Left hindlimb (tissue), 1 donor: ENCODE measurements around the gene ATG5.
"Not testable (repeated sequence)": the region's sequence is repeated elsewhere in the genome, so short reads cannot be mapped to it uniquely, and the experiment has no call there.

Experiments
- DNase-seq: peaks from one replicate; pipeline ENCODE4 v3.0.0-alpha.2; 2018

Gene ATG5

DNA sequence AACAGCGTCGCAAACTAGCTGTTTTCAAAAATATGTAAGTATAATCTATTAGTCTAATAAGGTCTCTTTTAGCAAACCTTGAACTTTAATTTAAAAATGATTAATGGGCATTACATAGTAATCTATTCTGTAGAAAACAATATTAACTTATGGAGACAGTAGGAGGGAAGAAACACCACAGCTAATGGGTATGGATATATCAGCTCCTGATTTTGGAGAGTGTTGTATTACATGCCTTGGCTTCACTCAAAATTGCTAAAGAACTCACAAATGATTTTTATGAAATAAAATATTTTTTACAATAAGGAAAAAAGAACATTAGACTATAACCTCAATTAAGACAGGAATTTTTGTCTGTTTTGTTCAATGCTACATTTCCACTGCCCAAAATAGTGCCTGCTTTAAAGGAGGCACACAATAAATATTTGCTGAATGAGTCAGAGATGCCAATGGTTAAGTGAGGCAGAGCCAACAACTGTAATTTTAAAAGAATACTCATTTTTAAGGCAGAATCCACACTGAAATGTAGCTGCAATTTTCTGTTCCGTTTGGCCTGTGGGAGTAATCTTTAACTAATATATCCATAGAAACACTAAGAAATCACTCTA lies 15.7 kb downstream of the ATG5 start:
- DNase-seq: no peak

DNA sequence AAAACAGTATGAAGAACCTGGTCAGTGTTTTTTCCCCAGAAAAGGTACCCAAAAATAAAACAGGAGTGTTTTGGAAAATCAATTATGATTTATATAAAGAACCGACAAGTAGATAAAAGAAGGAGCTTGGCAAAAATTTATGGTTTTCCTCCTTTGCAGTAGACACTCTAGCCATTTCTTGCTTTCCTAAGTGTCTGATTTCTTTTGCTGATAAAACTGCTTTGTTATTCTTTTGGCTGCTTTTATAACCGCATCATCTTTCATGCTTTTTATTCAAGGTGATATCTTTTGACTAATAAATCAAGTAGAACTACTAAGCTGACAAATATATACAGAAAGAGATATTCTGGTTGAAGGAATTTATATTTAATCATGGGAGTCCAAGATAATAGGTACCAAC lies 16.6 kb downstream of the ATG5 start:
- DNase-seq: no peak

- DNase-seq: no peak
These were observed 19.8 kb downstream of the ATG5 start for GRCh38 chr6:106305740-106306139.

- DNase-seq: no peak
These were observed 24.6 kb downstream of the ATG5 start for GRCh38 chr6:106300944-106301343.

DNA sequence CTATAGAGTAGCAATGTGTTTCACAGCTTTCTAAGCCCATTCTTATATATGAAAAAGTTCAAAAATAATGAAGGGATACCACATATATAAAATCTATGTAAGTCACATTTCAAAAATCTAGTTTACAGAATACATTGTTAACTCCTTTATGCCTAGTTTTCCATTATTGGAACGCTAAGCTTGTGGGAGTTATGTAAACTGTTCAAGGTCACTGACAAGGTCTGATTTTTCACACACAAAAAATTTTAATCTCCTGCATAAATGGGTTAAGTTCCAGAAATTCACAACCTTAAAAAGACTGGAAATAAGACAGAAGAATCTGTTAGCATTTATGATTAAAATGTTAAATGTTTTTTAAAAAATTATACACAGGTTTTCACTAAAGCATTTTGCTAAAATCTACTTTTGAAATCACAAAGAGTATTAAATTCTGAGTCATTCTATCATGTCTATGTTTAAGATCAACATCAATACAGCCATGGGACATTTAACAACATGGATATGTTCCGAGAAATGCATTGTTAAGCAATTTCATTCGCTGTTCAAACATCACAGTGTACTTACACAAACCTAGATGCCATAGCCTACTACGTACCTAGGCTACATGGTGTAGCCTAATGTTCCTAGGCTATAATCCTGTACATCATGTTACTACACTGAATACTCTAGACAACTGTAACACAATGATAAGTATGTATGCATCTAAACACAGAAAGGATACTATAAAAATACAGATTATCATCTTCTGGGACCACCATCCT lies 25.4 kb downstream of the ATG5 start:
- DNase-seq: no peak

GRCh38 chr6:106293116-106293515 lies 32.4 kb downstream of the ATG5 start:
- no peak for DNase-seq

GRCh38 chr6:106290954-106291353 lies 34.6 kb downstream of the ATG5 start:
- no peak for DNase-seq

GRCh38 chr6:106290032-106290431 lies 35.5 kb downstream of the ATG5 start:
- DNase-seq: no peak

DNA sequence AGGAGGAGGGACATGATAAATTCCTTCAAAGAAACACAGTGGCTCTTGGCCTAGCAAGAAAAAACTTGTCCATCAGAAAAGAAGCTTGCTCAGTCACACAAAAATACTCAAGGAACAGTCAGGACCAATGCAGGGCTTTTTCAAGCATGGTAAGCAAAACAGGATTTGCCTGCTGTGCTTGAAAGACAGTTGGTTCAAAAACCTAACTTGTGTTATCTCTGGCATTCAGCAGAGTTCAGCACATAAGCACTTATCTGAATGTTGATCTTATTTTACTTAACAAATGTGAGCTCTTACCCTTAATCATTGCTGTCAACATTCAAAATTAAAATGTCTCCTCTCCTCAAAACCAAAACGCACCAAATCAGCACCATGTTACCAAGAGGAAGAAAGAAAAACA lies 38.3 kb downstream of the ATG5 start:
- DNase-seq: no peak

- DNase-seq: no peak
These were observed 38.8 kb downstream of the ATG5 start for GRCh38 chr6:106286746-106287145.

DNA sequence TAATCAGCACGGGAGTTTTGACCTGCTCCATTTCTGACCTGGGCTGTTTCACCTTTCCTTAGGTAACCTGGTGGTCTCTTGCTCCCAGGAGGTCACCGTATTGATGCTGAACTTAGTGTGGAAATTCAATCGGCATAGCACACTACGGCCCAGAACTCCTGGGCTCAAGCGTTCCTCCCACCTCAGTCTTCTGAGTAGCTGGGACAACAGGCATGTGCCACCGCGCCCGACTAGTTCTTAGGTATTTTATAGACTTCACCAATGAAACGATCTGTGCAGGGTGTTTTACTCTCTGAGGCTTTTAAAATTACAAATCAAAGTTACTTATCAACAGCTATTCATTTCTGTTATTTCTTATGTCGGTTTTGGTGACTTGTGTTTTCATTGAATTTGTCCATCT lies 42.1 kb downstream of the ATG5 start:
- DNase-seq: no peak

DNA sequence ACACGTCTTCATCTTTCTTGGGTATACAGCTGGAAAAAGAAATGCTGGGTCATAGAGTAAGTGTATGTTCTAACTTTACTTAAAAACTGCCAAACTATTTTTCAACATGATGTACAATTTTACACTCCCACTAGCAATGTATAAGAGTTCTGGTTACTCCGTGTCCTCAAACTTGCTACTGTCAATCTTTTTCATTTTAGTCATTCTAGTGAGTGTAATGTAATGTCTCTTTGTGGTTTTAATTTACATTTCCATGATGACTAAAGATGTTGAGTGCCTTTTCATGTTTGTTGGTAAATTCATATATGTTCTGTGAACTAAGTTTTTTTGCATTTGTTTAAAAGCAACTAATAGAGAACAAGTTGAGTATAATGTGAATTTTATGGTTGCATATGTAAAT lies 43.9 kb downstream of the ATG5 start:
- DNase-seq: no peak

- no peak for DNase-seq
These were observed 44.5 kb downstream of the ATG5 start for GRCh38 chr6:106281088-106281487.

DNA sequence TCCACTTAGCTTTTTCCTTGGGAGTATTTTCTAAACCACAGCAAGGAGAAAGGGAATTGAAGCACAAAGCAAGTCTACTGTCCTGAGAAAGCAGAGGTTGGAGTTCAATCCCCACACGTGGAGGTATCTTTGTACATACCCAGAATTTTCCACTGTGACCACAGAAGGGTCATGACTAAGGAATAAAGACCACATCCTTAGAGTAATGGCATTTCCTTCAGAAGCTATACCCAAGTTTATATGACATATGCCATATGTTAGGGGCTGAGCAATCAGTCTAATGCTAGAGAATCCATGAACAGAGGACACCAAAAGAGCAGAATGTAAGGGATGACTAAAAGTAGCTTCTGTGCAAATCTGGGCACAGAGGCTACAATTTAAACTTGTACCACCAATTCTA lies 46.4 kb downstream of the ATG5 start:
- DNase-seq: no peak

GRCh38 chr6:106275692-106276091 lies 49.9 kb downstream of the ATG5 start:
- DNase-seq: no peak

DNA sequence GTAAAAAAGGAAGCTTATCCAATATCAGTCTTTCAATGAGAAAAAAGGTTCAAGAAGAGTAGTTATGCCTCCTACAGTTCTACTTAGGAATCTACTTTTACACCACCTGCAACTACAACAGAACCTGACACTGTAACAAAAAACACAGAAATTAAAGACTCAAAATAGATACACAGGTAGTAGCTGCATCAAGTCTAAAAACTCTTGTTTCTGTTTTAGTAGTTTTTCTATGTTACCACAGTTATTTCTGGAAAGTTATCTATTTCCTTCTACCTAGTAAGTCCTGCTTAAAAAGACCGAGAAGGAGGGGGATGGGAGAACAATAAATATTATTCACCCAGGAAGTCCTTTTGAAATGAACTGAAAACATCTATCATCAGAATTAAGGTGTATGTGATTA lies 52.5 kb downstream of the ATG5 start:
- no peak for DNase-seq

DNA sequence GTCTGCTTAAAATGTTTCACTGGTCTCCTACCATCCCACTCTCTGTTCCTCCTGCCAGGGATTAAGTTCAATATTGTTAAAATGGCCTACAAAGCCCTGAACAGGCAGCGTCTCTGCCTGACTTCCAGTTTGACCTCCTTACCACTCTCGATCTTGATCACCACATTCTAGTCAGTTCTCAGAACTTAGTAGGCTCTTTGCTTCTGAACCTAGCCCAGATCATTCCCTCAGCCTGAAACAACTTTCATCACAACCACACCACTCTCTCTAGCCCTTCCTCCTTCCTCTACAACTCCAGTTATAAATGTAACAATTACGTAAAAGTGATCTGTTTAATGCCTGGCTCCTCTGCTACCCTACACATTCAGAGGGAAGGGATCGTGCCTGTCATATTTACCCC lies 53.3 kb downstream of the ATG5 start:
- no peak for DNase-seq

- no peak for DNase-seq
These were observed 55.1 kb downstream of the ATG5 start for GRCh38 chr6:106270414-106270813.

GRCh38 chr6:106269268-106269919 lies 56.2 kb downstream of the ATG5 start:
- DNase-seq: not testable (repeated sequence)

GRCh38 chr6:106268500-106268899 lies 57.1 kb downstream of the ATG5 start:
- not testable (repeated sequence) for DNase-seq

GRCh38 chr6:106264433-106264832 lies 61.1 kb downstream of the ATG5 start:
- DNase-seq: not testable (repeated sequence)

DNA sequence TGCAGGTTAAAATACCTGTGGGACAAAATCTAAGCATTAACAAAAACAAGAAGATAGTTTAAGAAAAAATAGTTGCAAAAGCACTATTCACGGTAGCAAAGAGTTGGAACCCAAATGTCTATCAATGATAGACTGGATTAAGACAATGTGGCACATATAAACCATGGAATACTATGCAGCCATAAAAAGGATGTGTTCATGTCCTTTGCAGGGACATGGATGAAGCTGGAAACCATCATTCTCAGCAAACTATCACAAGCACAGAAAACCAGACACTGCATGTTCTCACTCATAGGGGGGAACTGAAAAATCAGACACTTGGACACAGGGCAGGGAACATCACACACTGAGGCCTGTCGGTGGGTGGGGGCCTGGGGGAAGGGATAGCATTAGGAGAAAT lies 65.8 kb downstream of the ATG5 start:
- DNase-seq: not testable (repeated sequence)

GRCh38 chr6:106258726-106259125 lies 66.8 kb downstream of the ATG5 start:
- no peak for DNase-seq

GRCh38 chr6:106257195-106257594 lies 68.4 kb downstream of the ATG5 start:
- DNase-seq: no peak
